Astrocyte (in vitro differentiated cells and primary cell): ENCODE results near the gene CLTC. TPM values are rescaled to one million over a fixed set of nuclear protein-coding genes. Genes with fewer than 3 reads are reported as not detected.

ENCODE experiments used
- DNase-seq: peaks from one replicate; pipeline ENCODE4 v3.0.0-alpha.2; 2010; ENCODE audit warnings: low read depth
- FAIRE-seq: peaks from 2 replicates; lab custom pipeline; 2011; peaks lifted over from hg19 to GRCh38; lab: Jason Lieb, UNC
- H2AFZ ChIP-seq: 2 replicates; pipeline ENCODE4 v1.6.0; 2012; ENCODE audit warnings: low read depth, low read length, inconsistent platforms
- H3K27ac ChIP-seq: 2 replicates; pipeline ENCODE4 v1.5.1; 2011; ENCODE audit warnings: low read depth, low read length, inconsistent platforms
- H3K27me3 ChIP-seq: 2 replicates; pipeline ENCODE4 v1.6.0; 2011; ENCODE audit warnings: low read length, inconsistent platforms; ENCODE audit not compliant: insufficient read depth
- H3K36me3 ChIP-seq: 2 replicates; pipeline ENCODE4 v1.5.1; 2011; ENCODE audit warnings: low read length, inconsistent platforms; ENCODE audit not compliant: insufficient read depth
- H3K4me1 ChIP-seq: 2 replicates; pipeline ENCODE4 v1.5.1; 2011; ENCODE audit warnings: low read length, inconsistent platforms; ENCODE audit not compliant: insufficient read depth
- H3K4me2 ChIP-seq: 2 replicates; pipeline ENCODE4 v1.6.0; 2012; ENCODE audit warnings: low read length, inconsistent platforms
- H3K4me3 ChIP-seq: 2 replicates; pipeline ENCODE4 v1.5.1; 2011; ENCODE audit warnings: low read depth, mild to moderate bottlenecking, low read length, inconsistent platforms; ENCODE audit not compliant: insufficient read depth
- H3K79me2 ChIP-seq: 2 replicates; pipeline ENCODE4 v1.6.0; 2012; ENCODE audit warnings: mild to moderate bottlenecking, low read length, inconsistent platforms; ENCODE audit not compliant: insufficient read depth
- H3K9ac ChIP-seq: 2 replicates; pipeline ENCODE4 v1.6.0; 2012; ENCODE audit warnings: mild to moderate bottlenecking, low read length, inconsistent platforms
- H3K9me3 ChIP-seq: 2 replicates; pipeline ENCODE4 v1.5.1; 2012; ENCODE audit warnings: low read depth, mild to moderate bottlenecking, low read length, inconsistent platforms; ENCODE audit not compliant: insufficient read depth
- H4K20me1 ChIP-seq: 2 replicates; pipeline ENCODE4 v1.6.0; 2012; ENCODE audit warnings: low read length, inconsistent platforms; ENCODE audit not compliant: insufficient read depth
- H3K27ac Mint-ChIP-seq: one replicate; pipeline ENCODE4 v1.8.0; 2021; ENCODE audit warnings: mild to moderate bottlenecking, mixed read lengths; ENCODE audit not compliant: unreplicated experiment
- H3K27me3 Mint-ChIP-seq: one replicate; pipeline ENCODE4 v1.8.0; 2021; ENCODE audit warnings: low read depth, mixed read lengths; ENCODE audit not compliant: unreplicated experiment
- H3K36me3 Mint-ChIP-seq: one replicate; pipeline ENCODE4 v1.8.0; 2021; ENCODE audit warnings: low read depth, mixed read lengths; ENCODE audit not compliant: unreplicated experiment
- H3K4me1 Mint-ChIP-seq: one replicate; pipeline ENCODE4 v1.8.0; 2021; ENCODE audit warnings: low read depth, mixed read lengths; ENCODE audit not compliant: unreplicated experiment
- H3K4me3 Mint-ChIP-seq: one replicate; pipeline ENCODE4 v1.8.0; 2021; ENCODE audit warnings: mild to moderate bottlenecking, moderate library complexity, mixed read lengths; ENCODE audit not compliant: unreplicated experiment
- H3K9me3 Mint-ChIP-seq: one replicate; pipeline ENCODE4 v1.8.0; 2021; ENCODE audit warnings: mild to moderate bottlenecking, mixed read lengths; ENCODE audit not compliant: unreplicated experiment
- EZH2 ChIP-seq: IDR thresholded peaks from 2 replicates; pipeline ENCODE4 v1.6.1; 2012; ENCODE audit warnings: mild to moderate bottlenecking, low read length, inconsistent platforms; ENCODE audit not compliant: insufficient read depth
- total RNA-seq: library from RNA; stranded (reverse); gene quantifications from 2 replicates; pipeline ENCODE4 v1.2.1, GENCODE V29; 2021
- TF ChIP-seq, protein P1 (sequence below): IDR thresholded peaks from 2 replicates; pipeline ENCODE4 v1.5.1; 2011; ENCODE audit warnings: low read depth, mild to moderate bottlenecking, inconsistent platforms, low read length, moderate library complexity; ENCODE audit not compliant: insufficient read depth

The CLTC gene
- total RNA-seq, 1 donor from 2014 or later: 391 TPM

DNA sequence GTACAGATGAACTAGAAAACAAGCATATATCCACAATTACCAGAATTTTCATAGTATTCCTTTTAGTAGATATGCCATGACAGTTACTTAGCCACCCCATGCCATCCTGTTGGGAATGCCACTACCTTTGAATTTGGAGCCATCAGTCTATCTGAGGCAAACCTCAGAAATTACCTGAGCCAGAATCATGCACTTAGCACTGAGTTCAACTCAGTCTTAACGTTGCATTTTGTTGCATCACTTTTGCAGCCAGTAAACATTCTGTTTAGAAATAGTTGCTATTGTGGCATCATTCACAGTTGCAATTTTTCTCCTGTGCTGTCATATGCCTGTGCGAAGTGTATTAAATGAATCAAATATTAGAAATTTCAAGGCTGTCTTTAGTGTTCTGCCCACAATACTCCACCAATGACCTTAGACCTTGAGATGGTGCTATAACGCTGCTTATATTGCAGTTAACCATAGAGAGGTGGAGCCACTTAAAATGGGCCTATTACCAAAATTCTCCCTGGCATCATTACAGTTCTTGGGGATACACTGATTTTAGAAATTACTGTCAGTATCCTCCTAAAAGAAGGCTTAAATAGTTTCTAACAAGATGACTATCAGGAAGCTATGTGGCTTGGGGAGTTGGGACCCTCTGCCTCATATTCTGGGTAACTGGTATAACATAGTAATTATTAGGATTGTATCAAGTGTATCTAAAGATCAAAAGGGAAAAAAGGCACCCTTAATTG is 76.4 kb downstream of the CLTC start:
- Mint-ChIP-seq H3K4me1 (peaks cover 8% of the 10 kb centered on the region), H3K4me3 (no peak overlapping the region), H3K36me3 (peaks cover 23% of the 10 kb centered on the region), H3K27me3 (no peaks in the 10 kb centered on the region), H3K9me3 (no peaks in the 10 kb centered on the region), H3K27ac (peak overlapping the region; percentile 60)
- Histone ChIP-seq H3K36me3 (peaks cover 76% of the 10 kb centered on the region), H3K79me2 (peaks cover 78% of the 10 kb centered on the region), H2AFZ (no peak overlapping the region), H3K4me3 (no peak overlapping the region), H3K9me3 (no peaks in the 10 kb centered on the region), H3K4me1 (no peaks in the 10 kb centered on the region), H3K9ac (no peak overlapping the region), H3K4me2 (no peak overlapping the region), H3K27me3 (no peaks in the 10 kb centered on the region), H3K27ac (no peak overlapping the region), H4K20me1 (peaks cover 78% of the 10 kb centered on the region)
- DNase-seq (no peak), FAIRE-seq (no peak)
- TF ChIP-seq, protein P1, sequence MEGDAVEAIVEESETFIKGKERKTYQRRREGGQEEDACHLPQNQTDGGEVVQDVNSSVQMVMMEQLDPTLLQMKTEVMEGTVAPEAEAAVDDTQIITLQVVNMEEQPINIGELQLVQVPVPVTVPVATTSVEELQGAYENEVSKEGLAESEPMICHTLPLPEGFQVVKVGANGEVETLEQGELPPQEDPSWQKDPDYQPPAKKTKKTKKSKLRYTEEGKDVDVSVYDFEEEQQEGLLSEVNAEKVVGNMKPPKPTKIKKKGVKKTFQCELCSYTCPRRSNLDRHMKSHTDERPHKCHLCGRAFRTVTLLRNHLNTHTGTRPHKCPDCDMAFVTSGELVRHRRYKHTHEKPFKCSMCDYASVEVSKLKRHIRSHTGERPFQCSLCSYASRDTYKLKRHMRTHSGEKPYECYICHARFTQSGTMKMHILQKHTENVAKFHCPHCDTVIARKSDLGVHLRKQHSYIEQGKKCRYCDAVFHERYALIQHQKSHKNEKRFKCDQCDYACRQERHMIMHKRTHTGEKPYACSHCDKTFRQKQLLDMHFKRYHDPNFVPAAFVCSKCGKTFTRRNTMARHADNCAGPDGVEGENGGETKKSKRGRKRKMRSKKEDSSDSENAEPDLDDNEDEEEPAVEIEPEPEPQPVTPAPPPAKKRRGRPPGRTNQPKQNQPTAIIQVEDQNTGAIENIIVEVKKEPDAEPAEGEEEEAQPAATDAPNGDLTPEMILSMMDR: no peak
- TF ChIP-seq EZH2: no peak

- Histone ChIP-seq H3K36me3 (peaks cover 72% of the 10 kb centered on the region), H3K4me1 (no peaks in the 10 kb centered on the region), H3K27me3 (no peaks in the 10 kb centered on the region), H3K9me3 (no peaks in the 10 kb centered on the region), H3K79me2 (peaks cover 83% of the 10 kb centered on the region), H3K27ac (no peak overlapping the region), H3K4me3 (no peak overlapping the region), H3K4me2 (no peak overlapping the region), H2AFZ (no peak overlapping the region), H3K9ac (no peak overlapping the region), H4K20me1 (peaks cover 82% of the 10 kb centered on the region)
- Mint-ChIP-seq H3K27me3 (no peaks in the 10 kb centered on the region), H3K4me3 (no peak overlapping the region), H3K9me3 (no peaks in the 10 kb centered on the region), H3K4me1 (peaks cover 8% of the 10 kb centered on the region), H3K36me3 (peaks cover 21% of the 10 kb centered on the region), H3K27ac (peak overlapping the region; percentile 53)
- TF ChIP-seq EZH2: no peak
- TF ChIP-seq, protein P1: no peak
- DNase-seq (no peak), FAIRE-seq (no peak)
Measured at GRCh38 chr17:59696682-59697277, 77.1 kb downstream of the CLTC start.

GRCh38 chr17:59698143-59698542 is 78.4 kb downstream of the CLTC start:
- no peaks in the 10 kb centered on the region for H3K9me3 Mint-ChIP-seq
- no peak for DNase-seq
- Histone ChIP-seq H3K4me1 (no peaks in the 10 kb centered on the region), H2AFZ (no peak overlapping the region), H3K27ac (no peak overlapping the region), H3K4me3 (no peak overlapping the region), H3K9ac (no peak overlapping the region), H3K79me2 (peaks cover 97% of the 10 kb centered on the region), H4K20me1 (peaks cover 95% of the 10 kb centered on the region), H3K4me2 (no peak overlapping the region), H3K27me3 (no peaks in the 10 kb centered on the region), H3K9me3 (no peaks in the 10 kb centered on the region), H3K36me3 (peaks cover 71% of the 10 kb centered on the region)
- no peaks in the 10 kb centered on the region for H3K27me3 Mint-ChIP-seq
- peaks cover 12% of the 10 kb centered on the region for H3K36me3 Mint-ChIP-seq
- FAIRE-seq: no peak
- no peak overlapping the region for H3K4me3 Mint-ChIP-seq
- no peak for TF ChIP-seq EZH2
- TF ChIP-seq, protein P1: no peak
- H3K4me1 Mint-ChIP-seq: peaks cover 8% of the 10 kb centered on the region
- no peak overlapping the region for H3K27ac Mint-ChIP-seq
